Skin of body (tissue), 2 donors: Measurements from ENCODE around the gene FOXI2. TPM values are rescaled to one million over a fixed set of nuclear protein-coding genes. Genes with fewer than 3 reads are reported as not detected.

ENCODE experiments used
- DNase-seq: peaks from one replicate; lab custom pipeline; 2025; lab: John Stamatoyannopoulos, UW
- total RNA-seq: library from RNA; depleted of rRNA; stranded (reverse); fragments of >200 nt; gene quantifications from one replicate; pipeline ENCODE4 v1.2.3, GENCODE V29; 2014

The FOXI2 gene
- total RNA-seq, 1 donor from 2014 or later, result 0.20 TPM

GRCh38 chr10:127743205-127743604 lies 6.2 kb downstream of the FOXI2 start:
- no peak for DNase-seq

- DNase-seq, result no peak
Observed at GRCh38 chr10:127744956-127745355, 8.0 kb downstream of the FOXI2 start.

GRCh38 chr10:127745861-127746260 lies 8.9 kb downstream of the FOXI2 start:
- no peak for DNase-seq

GRCh38 chr10:127755753-127756152 lies 18.8 kb downstream of the FOXI2 start:
- no peak for DNase-seq

GRCh38 chr10:127756264-127756663 lies 19.3 kb downstream of the FOXI2 start:
- DNase-seq, result no peak

GRCh38 chr10:127757033-127757432 lies 20.0 kb downstream of the FOXI2 start:
- DNase-seq, result no peak

GRCh38 chr10:127759276-127759675 lies 22.3 kb downstream of the FOXI2 start:
- DNase-seq, result no peak

- no peak for DNase-seq
Observed at GRCh38 chr10:127762925-127763324, 25.9 kb downstream of the FOXI2 start.

GRCh38 chr10:127774766-127775559 lies 38.0 kb downstream of the FOXI2 start:
- no peak for DNase-seq

- no peak for DNase-seq
Observed at GRCh38 chr10:127776816-127777215, 39.8 kb downstream of the FOXI2 start.

GRCh38 chr10:127781412-127781811 lies 44.4 kb downstream of the FOXI2 start:
- DNase-seq, result no peak

- no peak for DNase-seq
Observed at GRCh38 chr10:127787873-127788272, 50.9 kb downstream of the FOXI2 start.

GRCh38 chr10:127790066-127790624 lies 53.2 kb downstream of the FOXI2 start:
- no peak for DNase-seq

Other genes with a start within 250 kb of the FOXI2 start
- not detected for gene NPS, start 187.9 kb upstream of the FOXI2 start, total RNA-seq
- 0.39 TPM for gene CLRN3, start 155.8 kb downstream of the FOXI2 start, total RNA-seq
- 15.9 TPM for gene PTPRE, start 169.9 kb downstream of the FOXI2 start, total RNA-seq